SK-N-SH (cell line): ENCODE data around the gene CDH13. TPM values are rescaled to one million over a fixed set of nuclear protein-coding genes. Genes with fewer than 3 reads are reported as not detected.

Experiments used
- CTCF ChIA-PET: fragments of 300-600, 350-600 bp; formaldehyde crosslinking; extraction: SDS; loops from one replicate; lab custom pipeline; 2021; lab: Yijun Ruan, JAX
- POLR2A ChIA-PET: fragments of 350-600 bp; sonication (Branson Sonifier 250); formaldehyde crosslinking; extraction: SDS; loops from one replicate; lab custom pipeline; 2020; ENCODE audit warnings: antibody characterized with exemption, inconsistent platforms; lab: Yijun Ruan, JAX
- DNase-seq: peaks from one replicate; pipeline ENCODE4 v3.0.0; 2012
- H2AFZ ChIP-seq: fragments of 200-600 bp; sonication (generic); 2 replicates; pipeline ENCODE4 v1.8.1; 2016; ENCODE audit warnings: antibody characterized with exemption, mild to moderate bottlenecking, low read depth
- H3F3A ChIP-seq: fragments of 200-600 bp; sonication (generic); replicated peaks from 2 replicates; pipeline ENCODE3; 2016; ENCODE audit warnings: antibody characterized with exemption, mild to moderate bottlenecking; ENCODE audit not compliant: insufficient read depth
- H3K27ac ChIP-seq, 2 experiments: fragments of 200-500 bp in 1 of 2; fragments of 200-600 bp in 1 of 2; sonication (Bioruptor generic) in 1 of 2; sonication (generic), shearing (Covaris generic) in 1 of 2; 2 replicates each; pipeline versions ENCODE4 v1.5.1 to v1.6.1; 2014 to 2016; ENCODE audit warnings: low read depth in 2 of 2, inconsistent platforms in 1 of 2, low read length in 1 of 2, mild to moderate bottlenecking in 1 of 2, mixed read lengths in 1 of 2
- H3K27me3 ChIP-seq: fragments of 200-600 bp; sonication (generic), shearing (Covaris generic); 2 replicates; pipeline ENCODE4 v1.6.1; 2016; ENCODE audit warnings: mixed run types; ENCODE audit not compliant: insufficient read depth
- H3K36me3 ChIP-seq, 2 experiments: fragments of 200-500 bp in 1 of 2; fragments of 200-600 bp in 1 of 2; sonication (Bioruptor generic) in 1 of 2; sonication (generic) in 1 of 2; replicated peaks in 1 of 2; 2 replicates each; pipeline versions ENCODE3 to v1.5.1; 2014 to 2016; ENCODE audit warnings: low read length in 1 of 2, mild to moderate bottlenecking in 1 of 2; ENCODE audit not compliant: insufficient read depth in 2 of 2, control insufficient read depth in 1 of 2
- H3K4me1 ChIP-seq, 2 experiments: fragments of 200-500 bp in 1 of 2; fragments of 200-600 bp in 1 of 2; sonication (Bioruptor generic) in 1 of 2; sonication (generic), shearing (Covaris generic) in 1 of 2; 2 replicates each; pipeline versions ENCODE4 v1.5.1 to v1.6.1; 2014 to 2016; ENCODE audit warnings: low read depth in 1 of 2, low read length in 1 of 2, mixed run types in 1 of 2; ENCODE audit not compliant: insufficient read depth in 2 of 2, control insufficient read depth in 1 of 2
- H3K4me2 ChIP-seq: fragments of 200-600 bp; sonication (generic), shearing (Covaris generic); 2 replicates; pipeline ENCODE4 v1.6.1; 2017; ENCODE audit warnings: mixed run types
- H3K4me3 ChIP-seq, 2 experiments: fragments of 200-500 bp in 1 of 2; fragments of 200-600 bp in 1 of 2; sonication (Bioruptor generic) in 1 of 2; sonication (generic), shearing (Covaris generic) in 1 of 2; 2 replicates each; pipeline versions ENCODE4 v1.5.1 to v1.8.1; 2014 to 2016; ENCODE audit warnings: low read depth in 2 of 2, inconsistent platforms in 1 of 2, low read length in 1 of 2, mild to moderate bottlenecking in 1 of 2, mixed read lengths in 1 of 2, moderate library complexity in 1 of 2
- H3K79me2 ChIP-seq: fragments of 200-600 bp; sonication (generic); 2 replicates; pipeline ENCODE4 v1.8.1; 2017; ENCODE audit warnings: mild to moderate bottlenecking; ENCODE audit not compliant: insufficient read depth
- H3K9ac ChIP-seq: fragments of 200-600 bp; sonication (generic); 2 replicates; pipeline ENCODE4 v1.6.1; 2017; ENCODE audit warnings: mixed run types
- H3K9me2 ChIP-seq: fragments of 200-600 bp; sonication (generic); 2 replicates; pipeline ENCODE4 v1.6.1; 2017; ENCODE audit warnings: mixed run types
- H3K9me3 ChIP-seq: fragments of 200-600 bp; sonication (generic); 2 replicates; pipeline ENCODE4 v1.6.1; 2017; ENCODE audit warnings: mixed run types, mild to moderate bottlenecking, moderate library complexity
- H4K20me1 ChIP-seq: fragments of 200-600 bp; sonication (generic); 2 replicates; pipeline ENCODE4 v1.6.1; 2017; ENCODE audit warnings: mild to moderate bottlenecking, mixed run types; ENCODE audit not compliant: insufficient read depth
- CHD2 ChIP-seq: fragments of 150-350 bp; IDR thresholded peaks from 2 replicates; pipeline ENCODE4 v1.6.1; 2018; ENCODE audit warnings: low read length; ENCODE audit not compliant: partially characterized antibody
- FOXJ3 ChIP-seq: sonication (generic); formaldehyde crosslinking; IDR thresholded peaks from 2 replicates; pipeline ENCODE4 v1.5.1; 2020; ENCODE audit warnings: mild to moderate bottlenecking, missing genetic modification reagents
- MEF2A ChIP-seq: IDR thresholded peaks from 2 replicates; pipeline ENCODE4 v1.4.0; 2012; ENCODE audit warnings: low read depth, borderline replicate concordance
- MXI1 ChIP-seq: IDR thresholded peaks from 2 replicates; pipeline ENCODE4 v1.6.1; 2012; ENCODE audit warnings: mild to moderate bottlenecking, low read depth, low read length, improper control_type of control experiment
- POLR2AphosphoS5 ChIP-seq: IDR thresholded peaks from 2 replicates; pipeline ENCODE4 v1.6.1; 2012; ENCODE audit warnings: low read depth, low read length
- RAD21 ChIP-seq: IDR thresholded peaks from 2 replicates; pipeline ENCODE4 v1.6.1; 2012; ENCODE audit warnings: mild to moderate bottlenecking, low read length
- RCOR1 ChIP-seq: fragments of 150-350 bp; IDR thresholded peaks from 2 replicates; pipeline ENCODE4 v1.6.1; 2017; ENCODE audit warnings: antibody characterized with exemption, low read length
- TAF1 ChIP-seq: IDR thresholded peaks from 2 replicates; pipeline ENCODE4 v1.6.1; 2012; ENCODE audit warnings: low read depth, mild to moderate bottlenecking, low read length, moderate library complexity, borderline replicate concordance
- TCF12 ChIP-seq: IDR thresholded peaks from 2 replicates; pipeline ENCODE4 v1.4.0; 2012
- TEAD4 ChIP-seq: IDR thresholded peaks from 2 replicates; pipeline ENCODE4 v1.4.0; 2012; ENCODE audit warnings: mild to moderate bottlenecking, borderline replicate concordance; ENCODE audit not compliant: insufficient read depth
- WGBS: methylation state at CpG from one replicate; pipeline ENCODE4 v1.1.6; 2017; ENCODE audit warnings: low lambda C conversion rate; 5-methylcytosine and 5-hydroxymethylcytosine counted together
- polyA plus RNA-seq, 3 experiments: library from polyadenylated mRNA; depleted of rRNA; stranded (reverse); fragments of >200 nt; gene quantifications; 2 replicates each; pipeline ENCODE4 v1.2.3, GENCODE V29; 2012
- TF ChIP-seq, protein P1 (sequence below): IDR thresholded peaks from 2 replicates; pipeline ENCODE4; 2012
- TF ChIP-seq, protein P2 (sequence below): IDR thresholded peaks from 2 replicates; pipeline ENCODE4 v1.4.0; 2012; ENCODE audit warnings: low read depth, borderline replicate concordance
- TF ChIP-seq, protein P3 (sequence below): IDR thresholded peaks from 2 replicates; pipeline ENCODE4 v1.6.1; 2012; ENCODE audit warnings: mild to moderate bottlenecking, low read depth, low read length, moderate library complexity
- TF ChIP-seq, protein P4 (sequence below): IDR thresholded peaks from 2 replicates; pipeline ENCODE4 v1.4.0; 2012; ENCODE audit warnings: low read depth, borderline replicate concordance
- TF ChIP-seq, protein P5 (sequence below): fragments of 200-600 bp; sonication (generic); IDR thresholded peaks from 2 replicates; pipeline ENCODE4 v1.6.1; 2017; ENCODE audit warnings: antibody characterized with exemption, mild to moderate bottlenecking, moderate library complexity

The CDH13 gene
- polyA plus RNA-seq, 1 of the 3 experiments (the other 2 are of a cell fraction): 93.0 TPM

DNA sequence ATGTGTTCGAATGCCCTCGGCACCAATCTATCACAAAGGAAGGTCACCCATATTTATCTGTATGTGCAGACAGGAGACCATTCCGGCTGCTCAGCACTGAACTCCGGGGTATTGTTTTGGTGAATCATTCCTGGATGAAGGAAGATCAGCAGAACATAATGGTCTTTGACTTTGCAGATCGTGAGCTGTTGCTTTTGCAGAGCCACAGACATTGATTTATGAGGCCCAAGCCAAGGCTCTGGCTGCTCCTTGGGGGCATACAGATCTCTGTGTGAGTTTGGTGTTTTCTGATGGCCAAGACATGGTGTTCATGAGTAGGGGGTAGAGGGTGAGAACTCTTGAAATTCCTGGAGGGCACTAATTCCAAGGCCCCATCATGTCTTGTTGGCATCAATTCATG lies 722.2 kb downstream of the CDH13 start:
- Histone ChIP-seq H3K9ac (no peak overlapping the region), H3K79me2 (no peaks in the 10 kb centered on the region), H3F3A (no peaks in the 10 kb centered on the region), H3K4me2 (no peak overlapping the region), H3K4me1 (no peaks in the 10 kb centered on the region), H4K20me1 (no peaks in the 10 kb centered on the region), H3K36me3 (no peaks in the 10 kb centered on the region), H3K27ac (no peak overlapping the region; a peak in 1 of 4 replicates), H2AFZ (no peak overlapping the region), H3K4me3 (no peak overlapping the region), H3K9me2 (no peaks in the 10 kb centered on the region), H3K27me3 (no peaks in the 10 kb centered on the region), H3K9me3 (no peaks in the 10 kb centered on the region)
- ChIA-PET POLR2A (no interaction called here), CTCF (interaction anchor here (2.0 kb wide), 1 partner anchor 8 kb away, joined by 5 read pairs; no protein-coding TSS in a partner anchor)
- TF ChIP-seq, protein P1, sequence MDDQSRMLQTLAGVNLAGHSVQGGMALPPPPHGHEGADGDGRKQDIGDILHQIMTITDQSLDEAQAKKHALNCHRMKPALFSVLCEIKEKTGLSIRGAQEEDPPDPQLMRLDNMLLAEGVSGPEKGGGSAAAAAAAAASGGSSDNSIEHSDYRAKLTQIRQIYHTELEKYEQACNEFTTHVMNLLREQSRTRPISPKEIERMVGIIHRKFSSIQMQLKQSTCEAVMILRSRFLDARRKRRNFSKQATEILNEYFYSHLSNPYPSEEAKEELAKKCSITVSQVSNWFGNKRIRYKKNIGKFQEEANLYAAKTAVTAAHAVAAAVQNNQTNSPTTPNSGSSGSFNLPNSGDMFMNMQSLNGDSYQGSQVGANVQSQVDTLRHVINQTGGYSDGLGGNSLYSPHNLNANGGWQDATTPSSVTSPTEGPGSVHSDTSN: peak; percentile 51; the same call in 1 of the 2 replicates
- TF ChIP-seq, protein P2, sequence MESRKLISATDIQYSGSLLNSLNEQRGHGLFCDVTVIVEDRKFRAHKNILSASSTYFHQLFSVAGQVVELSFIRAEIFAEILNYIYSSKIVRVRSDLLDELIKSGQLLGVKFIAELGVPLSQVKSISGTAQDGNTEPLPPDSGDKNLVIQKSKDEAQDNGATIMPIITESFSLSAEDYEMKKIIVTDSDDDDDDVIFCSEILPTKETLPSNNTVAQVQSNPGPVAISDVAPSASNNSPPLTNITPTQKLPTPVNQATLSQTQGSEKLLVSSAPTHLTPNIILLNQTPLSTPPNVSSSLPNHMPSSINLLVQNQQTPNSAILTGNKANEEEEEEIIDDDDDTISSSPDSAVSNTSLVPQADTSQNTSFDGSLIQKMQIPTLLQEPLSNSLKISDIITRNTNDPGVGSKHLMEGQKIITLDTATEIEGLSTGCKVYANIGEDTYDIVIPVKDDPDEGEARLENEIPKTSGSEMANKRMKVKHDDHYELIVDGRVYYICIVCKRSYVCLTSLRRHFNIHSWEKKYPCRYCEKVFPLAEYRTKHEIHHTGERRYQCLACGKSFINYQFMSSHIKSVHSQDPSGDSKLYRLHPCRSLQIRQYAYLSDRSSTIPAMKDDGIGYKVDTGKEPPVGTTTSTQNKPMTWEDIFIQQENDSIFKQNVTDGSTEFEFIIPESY: no peak
- DNase-seq: no peak
- 41% methylated on average over 5 of the region's 5 CpGs for WGBS

DNA sequence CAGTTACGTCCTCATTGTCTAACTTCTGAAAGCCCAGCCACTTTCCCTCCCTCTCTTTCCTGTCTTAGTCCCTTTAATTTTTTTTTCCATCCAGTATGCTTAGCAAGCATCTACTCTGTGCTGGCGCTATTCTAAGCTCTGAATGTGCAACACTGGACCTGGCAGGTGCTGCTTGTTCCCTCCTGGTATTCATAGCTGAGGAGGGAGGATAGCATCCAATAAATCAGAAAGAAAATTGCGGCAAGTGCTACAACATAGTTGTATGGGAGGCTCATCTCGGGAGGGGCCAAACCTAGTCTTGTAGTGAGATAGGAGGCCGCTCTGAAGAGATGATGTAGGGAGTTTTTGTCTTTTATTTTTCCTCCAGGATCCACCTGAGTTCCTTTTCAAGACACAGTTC lies 723.7 kb downstream of the CDH13 start:
- H4K20me1 ChIP-seq: no peaks in the 10 kb centered on the region
- no peaks in the 10 kb centered on the region for H3K27me3 ChIP-seq
- DNase-seq: no peak
- H3K4me1 ChIP-seq: no peaks in the 10 kb centered on the region
- H3K9ac ChIP-seq: no peak overlapping the region
- H3K9me3 ChIP-seq: no peaks in the 10 kb centered on the region
- peaks cover 5% of the 10 kb centered on the region for H3F3A ChIP-seq
- no peak overlapping the region for H3K4me2 ChIP-seq
- H3K9me2 ChIP-seq: no peaks in the 10 kb centered on the region
- ChIA-PET CTCF (no interaction called here), POLR2A (no interaction called here)
- H3K4me3 ChIP-seq: no peak overlapping the region
- no peaks in the 10 kb centered on the region for H3K36me3 ChIP-seq
- H2AFZ ChIP-seq: no peak overlapping the region
- H3K79me2 ChIP-seq: no peaks in the 10 kb centered on the region
- TF ChIP-seq, protein P2: no peak
- TF ChIP-seq MEF2A (no peak), FOXJ3 (CRISPR knock-in tag) (no peak), TAF1 (no peak), TCF12 (no peak), RCOR1 (no peak), POLR2AphosphoS5 (no peak), RAD21 (no peak), TEAD4 (no peak), CHD2 (no peak), MXI1 (no peak)
- TF ChIP-seq, protein P3, sequence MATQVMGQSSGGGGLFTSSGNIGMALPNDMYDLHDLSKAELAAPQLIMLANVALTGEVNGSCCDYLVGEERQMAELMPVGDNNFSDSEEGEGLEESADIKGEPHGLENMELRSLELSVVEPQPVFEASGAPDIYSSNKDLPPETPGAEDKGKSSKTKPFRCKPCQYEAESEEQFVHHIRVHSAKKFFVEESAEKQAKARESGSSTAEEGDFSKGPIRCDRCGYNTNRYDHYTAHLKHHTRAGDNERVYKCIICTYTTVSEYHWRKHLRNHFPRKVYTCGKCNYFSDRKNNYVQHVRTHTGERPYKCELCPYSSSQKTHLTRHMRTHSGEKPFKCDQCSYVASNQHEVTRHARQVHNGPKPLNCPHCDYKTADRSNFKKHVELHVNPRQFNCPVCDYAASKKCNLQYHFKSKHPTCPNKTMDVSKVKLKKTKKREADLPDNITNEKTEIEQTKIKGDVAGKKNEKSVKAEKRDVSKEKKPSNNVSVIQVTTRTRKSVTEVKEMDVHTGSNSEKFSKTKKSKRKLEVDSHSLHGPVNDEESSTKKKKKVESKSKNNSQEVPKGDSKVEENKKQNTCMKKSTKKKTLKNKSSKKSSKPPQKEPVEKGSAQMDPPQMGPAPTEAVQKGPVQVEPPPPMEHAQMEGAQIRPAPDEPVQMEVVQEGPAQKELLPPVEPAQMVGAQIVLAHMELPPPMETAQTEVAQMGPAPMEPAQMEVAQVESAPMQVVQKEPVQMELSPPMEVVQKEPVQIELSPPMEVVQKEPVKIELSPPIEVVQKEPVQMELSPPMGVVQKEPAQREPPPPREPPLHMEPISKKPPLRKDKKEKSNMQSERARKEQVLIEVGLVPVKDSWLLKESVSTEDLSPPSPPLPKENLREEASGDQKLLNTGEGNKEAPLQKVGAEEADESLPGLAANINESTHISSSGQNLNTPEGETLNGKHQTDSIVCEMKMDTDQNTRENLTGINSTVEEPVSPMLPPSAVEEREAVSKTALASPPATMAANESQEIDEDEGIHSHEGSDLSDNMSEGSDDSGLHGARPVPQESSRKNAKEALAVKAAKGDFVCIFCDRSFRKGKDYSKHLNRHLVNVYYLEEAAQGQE: no peak
- TF ChIP-seq, protein P4, sequence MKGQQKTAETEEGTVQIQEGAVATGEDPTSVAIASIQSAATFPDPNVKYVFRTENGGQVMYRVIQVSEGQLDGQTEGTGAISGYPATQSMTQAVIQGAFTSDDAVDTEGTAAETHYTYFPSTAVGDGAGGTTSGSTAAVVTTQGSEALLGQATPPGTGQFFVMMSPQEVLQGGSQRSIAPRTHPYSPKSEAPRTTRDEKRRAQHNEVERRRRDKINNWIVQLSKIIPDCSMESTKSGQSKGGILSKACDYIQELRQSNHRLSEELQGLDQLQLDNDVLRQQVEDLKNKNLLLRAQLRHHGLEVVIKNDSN: no peak
- TF ChIP-seq, protein P5, sequence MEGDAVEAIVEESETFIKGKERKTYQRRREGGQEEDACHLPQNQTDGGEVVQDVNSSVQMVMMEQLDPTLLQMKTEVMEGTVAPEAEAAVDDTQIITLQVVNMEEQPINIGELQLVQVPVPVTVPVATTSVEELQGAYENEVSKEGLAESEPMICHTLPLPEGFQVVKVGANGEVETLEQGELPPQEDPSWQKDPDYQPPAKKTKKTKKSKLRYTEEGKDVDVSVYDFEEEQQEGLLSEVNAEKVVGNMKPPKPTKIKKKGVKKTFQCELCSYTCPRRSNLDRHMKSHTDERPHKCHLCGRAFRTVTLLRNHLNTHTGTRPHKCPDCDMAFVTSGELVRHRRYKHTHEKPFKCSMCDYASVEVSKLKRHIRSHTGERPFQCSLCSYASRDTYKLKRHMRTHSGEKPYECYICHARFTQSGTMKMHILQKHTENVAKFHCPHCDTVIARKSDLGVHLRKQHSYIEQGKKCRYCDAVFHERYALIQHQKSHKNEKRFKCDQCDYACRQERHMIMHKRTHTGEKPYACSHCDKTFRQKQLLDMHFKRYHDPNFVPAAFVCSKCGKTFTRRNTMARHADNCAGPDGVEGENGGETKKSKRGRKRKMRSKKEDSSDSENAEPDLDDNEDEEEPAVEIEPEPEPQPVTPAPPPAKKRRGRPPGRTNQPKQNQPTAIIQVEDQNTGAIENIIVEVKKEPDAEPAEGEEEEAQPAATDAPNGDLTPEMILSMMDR: no peak
- H3K27ac ChIP-seq: no peak overlapping the region
- WGBS: 42% methylated on average over 5 of the region's 5 CpGs
